GM20431 (cell line): ENCODE results near the gene ALG9.

Source experiments
- in situ Hi-C: fragments of 300-500 bp; cut with MseI, MboI; formaldehyde crosslinking; loops from one replicate; pipeline ENCODE4 v1.15.0; 2020; ENCODE audit warnings: low sequenced_read_pairs; ENCODE audit not compliant: unreplicated experiment

Gene ALG9

DNA sequence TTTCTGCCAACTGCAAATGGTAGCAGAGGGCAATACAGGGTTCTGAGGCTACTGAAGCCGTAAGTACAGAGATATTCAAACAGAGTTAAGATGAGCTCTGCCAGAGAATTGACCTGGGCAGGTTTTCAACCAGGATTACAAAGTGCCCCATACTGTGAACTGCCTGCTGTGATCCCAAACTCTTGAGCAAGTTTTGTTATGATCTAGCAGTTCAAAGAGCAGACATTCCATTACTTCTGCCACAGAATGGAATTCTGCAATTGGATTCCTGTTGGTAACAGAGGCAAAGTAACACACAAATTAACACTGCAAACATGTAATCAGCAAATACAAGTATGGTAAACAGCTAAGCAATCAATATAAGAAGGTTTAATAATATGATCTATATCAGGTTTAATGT, 31.2 kb downstream of the ALG9 start:
- in situ Hi-C loops, result loop anchor here (10.0 kb wide), 1 partner anchor 255 kb away; no protein-coding TSS in a partner anchor

DNA sequence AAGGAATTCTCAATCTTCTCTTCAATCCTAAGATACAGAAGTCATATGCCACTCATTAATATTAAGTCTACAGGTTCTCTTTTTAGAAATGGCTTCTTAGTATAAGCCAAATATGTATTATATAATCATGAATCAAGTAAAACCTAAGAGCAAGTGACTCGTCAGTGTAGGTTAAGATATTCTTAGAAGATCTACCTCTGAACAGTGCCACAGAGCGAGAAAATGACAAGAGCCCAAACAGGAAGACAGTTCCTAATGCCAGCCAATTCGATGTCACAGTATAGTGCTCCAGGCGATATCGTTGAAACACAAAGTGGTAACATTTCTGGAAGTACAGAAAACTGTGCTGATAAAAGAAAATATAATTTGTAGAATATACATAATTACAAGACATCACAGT, 33.3 kb downstream of the ALG9 start:
- in situ Hi-C loops, result no loop called here

DNA sequence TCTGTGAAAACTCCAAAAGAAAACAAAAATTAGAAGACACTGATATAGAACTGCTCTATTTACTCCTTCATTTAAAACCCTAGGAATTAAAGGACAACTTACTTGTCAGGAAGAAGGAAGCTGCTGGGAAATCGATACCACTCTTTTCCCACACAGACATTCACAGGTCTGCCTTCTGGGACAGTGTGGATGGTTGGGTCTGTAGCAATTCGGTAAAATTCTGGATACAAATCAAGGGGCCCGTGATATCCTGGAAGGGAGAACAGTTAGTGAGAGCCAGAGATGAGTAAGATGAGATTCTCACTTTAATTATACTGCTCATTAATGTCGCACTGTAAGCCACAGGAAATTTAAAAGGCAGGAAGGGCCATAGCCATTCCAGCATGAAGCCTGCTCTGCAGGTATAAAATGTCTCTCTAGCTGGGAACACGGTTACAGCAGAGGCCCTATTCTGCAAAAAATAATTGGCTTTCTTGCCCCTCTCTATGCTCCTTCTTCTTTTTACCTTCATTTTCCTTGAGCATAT, 34.0 kb downstream of the ALG9 start:
- in situ Hi-C loops, result no loop called here

DNA sequence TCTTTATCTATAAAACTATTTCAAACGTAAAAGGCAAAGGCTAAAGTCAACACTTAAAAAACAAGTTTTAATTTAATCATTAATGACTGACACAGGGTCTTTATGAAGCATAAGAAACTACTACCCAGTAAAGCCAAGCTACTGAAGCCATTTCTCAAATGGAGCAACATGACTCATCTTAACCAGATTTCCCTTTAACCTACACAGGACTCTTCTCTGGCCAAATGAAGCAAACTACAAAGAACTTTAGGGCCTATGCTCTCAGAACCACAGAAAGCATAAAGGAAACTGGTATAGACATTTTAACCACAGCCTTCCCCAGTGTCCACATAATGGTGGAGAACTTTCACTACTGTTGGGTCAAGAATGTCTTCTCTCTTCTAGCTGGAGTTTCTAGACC, 34.7 kb downstream of the ALG9 start:
- in situ Hi-C loops, result no loop called here

DNA sequence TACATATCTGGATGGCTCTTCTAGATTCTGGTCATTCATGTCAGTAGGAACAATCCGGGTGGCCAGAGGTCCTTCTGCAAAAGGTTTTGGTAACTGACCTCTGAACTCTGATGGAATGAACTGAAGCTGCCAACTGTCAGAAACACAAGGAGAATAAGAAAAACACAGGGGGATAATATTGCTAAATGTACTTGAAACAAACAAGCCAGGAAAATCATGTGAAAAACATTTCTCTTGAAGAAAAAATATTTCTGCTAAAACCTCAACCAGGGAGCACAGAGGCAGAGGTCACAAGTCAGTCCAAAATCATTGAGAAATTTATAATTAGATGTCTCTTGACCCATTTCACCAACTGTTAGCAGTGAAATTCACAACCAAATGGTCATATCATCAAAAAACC, 35.2 kb downstream of the ALG9 start:
- in situ Hi-C loops, result no loop called here

DNA sequence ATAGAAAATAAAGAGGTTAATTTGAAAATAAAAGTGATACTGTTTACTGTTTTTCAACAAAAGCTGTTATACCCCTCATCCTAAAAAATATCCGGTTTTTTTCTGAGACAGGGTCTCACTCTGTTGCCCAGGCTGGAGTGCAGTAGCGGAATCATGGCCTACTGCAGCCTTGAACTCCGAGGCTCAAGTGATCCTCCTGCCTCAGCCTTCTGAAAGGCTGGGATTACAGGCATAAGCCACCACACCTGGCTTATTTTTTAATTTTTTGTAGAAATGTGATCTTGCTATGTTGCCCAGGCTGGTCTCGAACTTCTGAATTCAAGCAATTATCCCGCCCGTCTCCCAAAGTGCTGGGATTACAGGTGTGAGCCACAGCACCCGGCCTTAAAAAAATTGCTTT, 35.7 kb downstream of the ALG9 start:
- in situ Hi-C loops, result no loop called here

DNA sequence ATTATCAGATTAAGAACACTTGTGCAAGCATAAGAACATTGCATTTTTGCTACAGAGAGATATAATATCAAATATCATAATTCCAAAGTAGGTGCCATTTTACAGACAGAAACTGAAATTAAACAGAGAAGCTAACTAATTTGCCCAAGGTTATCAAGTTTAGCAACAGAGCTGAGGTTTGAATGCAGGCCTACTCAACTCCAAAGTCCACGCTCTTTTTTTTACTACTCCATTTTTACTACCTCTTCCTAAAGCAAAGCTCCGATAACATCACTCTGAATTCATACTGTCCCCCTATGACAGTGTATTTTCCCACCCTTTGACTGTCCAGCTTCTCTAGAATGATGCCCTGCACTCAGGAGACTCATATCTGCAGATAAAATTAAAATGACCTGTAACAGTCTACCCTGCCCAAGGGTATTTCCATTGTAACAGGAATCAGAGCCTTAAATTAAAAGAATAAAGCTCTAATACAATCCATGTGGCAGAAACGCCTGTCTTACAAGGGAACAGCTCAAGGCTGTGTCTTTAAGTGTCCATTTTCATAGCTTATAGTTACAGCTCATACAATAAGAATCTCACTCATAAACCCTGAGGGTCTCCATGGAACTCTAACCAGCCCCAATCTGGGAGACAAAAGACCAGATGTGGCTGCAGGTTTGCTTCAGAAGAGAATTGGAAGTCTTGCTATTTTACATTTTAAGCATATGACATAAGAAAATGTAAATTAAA, 36.8 kb downstream of the ALG9 start:
- in situ Hi-C loops, result no loop called here

DNA sequence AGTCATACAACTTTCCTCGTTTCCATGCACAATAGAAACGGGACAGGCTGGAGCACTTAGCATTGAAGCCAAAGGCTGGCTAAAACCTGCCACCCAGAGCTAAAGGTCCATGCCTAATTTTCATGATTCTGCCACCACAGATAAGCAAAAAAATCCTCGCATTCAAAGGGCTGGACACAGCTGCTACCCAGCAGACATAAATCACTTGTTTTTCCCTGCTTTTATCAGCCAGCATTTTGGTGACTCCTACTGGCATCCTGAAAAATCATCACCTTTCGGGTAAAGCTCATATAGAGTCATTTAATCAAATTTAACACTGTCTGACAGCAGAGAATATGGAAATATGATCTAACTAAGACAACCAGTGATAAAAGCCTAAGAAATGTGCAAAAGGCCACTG, 37.9 kb downstream of the ALG9 start:
- in situ Hi-C loops, result no loop called here

DNA sequence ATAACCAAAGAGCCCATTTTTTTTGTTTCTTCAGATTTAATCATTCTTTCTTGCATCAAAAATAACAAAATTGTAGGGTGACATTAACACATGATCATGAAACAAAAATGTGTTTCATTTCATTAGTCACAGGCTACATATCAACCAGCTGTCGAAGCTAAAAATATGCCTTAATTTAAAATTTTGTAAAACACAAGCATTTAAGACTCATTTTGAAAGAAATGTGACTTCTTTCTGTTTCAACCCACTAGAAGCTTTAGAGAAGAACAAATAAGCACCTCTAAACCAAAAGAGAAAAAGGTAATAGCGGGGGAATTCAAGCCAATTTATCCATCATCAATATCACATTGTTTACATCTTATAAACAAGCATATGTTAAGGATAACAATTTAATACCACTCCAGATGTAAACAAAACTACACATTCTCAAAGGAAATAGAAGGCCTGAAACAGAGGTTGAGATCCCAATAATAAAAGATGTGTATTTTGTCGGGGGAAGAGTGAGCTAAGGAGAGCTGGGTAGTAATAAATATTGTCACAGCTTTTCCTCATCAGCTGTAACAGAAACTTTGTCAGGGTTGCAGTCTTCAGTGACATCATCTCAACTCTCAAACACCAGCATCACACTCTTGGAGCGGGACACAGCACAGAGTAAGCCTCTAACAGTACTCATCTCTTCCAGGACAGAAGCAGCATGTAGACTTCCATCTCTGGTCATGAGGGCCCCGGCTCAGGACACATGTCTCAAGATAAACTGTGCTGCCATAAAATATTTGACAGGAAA, 42.0 kb downstream of the ALG9 start:
- in situ Hi-C loops, result no loop called here

DNA sequence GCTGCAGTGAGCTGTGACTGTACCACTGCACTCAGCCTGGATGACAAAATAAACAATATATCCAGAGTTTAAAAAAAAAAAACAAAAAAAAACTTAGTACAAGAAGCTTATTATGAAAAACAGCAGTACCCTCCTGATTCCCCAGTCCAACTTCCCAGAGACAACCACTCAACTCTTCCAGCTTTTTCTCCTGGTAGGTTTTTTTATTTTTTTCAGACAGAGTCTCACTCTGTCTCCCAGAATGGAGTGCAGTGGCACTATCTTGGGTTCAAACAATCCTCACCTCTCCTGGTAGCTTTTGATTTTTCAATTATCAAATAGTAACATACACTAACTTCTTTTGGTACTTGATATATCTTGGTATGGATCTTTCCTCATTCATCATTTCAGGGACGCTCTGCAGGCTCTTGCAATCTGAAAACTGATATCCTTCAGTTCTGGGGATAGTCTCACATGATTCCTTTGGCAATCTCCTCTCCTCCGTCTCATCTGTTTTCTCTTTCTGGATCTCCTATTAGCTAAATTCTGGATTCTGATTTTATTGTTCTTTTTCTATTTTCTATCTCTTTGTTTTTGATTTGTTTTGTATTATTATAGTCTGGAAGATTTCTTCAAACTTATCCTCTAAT, 44.9 kb downstream of the ALG9 start:
- in situ Hi-C loops, result no loop called here

DNA sequence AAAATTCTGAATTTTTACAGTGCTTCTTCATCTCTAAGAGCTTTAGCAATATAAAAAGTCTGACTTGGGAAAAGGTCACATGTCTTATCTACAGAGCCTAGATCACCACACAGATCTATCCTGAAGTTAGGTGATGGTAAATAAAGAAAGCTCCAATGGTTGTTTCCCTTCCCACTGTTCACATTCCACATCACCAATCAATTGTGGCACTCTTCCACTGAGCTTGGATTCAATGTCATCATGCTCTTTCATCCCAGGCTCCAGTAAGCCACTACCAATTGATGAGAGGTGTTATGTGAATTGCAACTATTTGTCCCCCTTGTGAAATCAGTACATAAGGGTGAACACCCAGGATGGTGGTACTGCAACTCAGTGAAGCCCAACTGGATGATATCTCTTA, 47.8 kb downstream of the ALG9 start:
- in situ Hi-C loops, result no loop called here

DNA sequence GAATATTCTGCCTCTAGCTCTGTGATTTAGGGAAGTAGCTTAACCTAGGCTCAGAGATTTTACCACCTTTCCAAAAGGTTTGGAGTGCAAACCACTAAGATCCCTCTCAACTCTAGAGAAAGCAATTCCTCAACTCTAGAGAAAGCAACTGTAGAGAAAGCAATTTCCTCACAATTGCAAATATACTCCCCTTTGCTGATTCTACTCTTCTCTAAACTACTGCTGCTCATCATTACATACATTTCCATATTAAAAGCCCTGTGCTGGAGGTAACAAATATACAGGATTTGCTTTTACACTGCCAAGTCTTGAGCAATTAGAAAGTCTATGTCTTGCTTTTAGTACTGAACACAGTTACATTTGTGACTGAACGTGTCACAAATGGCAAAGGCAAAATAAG, 48.2 kb downstream of the ALG9 start:
- in situ Hi-C loops, result no loop called here

DNA sequence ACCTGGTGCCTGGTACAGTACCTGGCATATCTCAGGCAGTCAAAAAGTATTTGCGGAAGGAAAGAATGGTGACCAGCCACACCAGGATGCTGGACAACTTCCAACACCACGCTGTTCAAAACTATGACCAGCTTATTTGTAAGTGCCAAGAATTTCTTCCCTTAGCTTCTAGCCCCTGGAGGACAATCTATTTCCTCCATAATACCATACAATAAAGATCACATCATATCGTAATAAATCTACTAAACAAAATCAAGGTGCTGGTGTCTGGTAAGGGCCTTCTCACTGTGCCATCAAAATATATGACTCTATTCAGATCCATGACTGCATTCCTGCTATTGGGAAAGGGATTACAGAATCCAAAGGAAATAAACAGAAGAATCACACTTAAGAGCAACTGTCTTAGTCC, 51.5 kb downstream of the ALG9 start:
- in situ Hi-C loops, result no loop called here

DNA sequence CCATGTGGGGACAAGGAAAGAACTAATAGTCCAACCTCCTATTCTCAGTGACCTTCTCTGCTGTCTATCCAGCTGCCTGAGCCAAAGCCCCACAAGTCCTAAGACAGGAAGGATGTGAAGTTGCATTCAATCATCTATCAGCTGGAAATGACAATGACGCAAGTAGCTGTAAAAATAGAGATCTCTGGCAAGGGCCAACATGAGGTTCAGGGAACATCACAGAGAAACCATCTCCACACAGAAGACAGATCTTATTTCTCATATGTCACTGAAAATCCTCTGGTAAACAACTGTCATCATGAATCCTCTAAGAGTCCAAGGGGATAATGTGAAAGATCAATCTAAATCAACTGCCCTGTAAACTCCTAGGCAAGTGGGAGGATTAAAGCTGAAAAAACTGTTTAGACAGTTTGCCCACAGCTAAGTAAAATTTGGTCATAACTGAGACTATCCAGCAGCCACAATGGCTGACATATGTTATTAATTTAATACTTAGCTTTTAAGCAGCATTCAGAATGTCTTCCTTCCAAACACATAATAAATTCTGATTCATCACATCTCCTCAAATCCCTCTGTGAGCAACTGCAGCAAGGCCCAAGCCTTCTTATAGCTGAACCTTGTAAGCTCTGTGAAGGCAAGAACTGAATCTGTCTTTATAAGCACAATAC, 52.1 kb downstream of the ALG9 start:
- in situ Hi-C loops, result no loop called here

DNA sequence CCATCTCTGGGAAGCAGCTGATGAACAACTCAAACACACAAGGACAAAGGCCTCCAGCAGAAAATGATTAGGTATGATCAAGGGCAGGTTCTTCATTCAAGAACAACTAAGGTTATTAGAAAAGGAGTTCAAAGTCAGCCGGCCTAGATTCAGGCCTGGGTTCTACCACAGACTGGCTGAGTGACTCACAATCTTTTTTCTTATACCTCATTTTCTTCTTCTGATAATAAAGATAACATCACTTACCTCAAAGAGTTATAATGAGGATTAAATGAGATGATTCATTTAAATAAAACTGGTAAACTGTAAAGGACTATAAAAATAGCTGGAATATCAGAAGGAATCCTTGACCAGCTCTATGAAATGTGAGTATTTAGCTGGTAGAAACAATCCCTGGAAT, 55.9 kb downstream of the ALG9 start:
- in situ Hi-C loops, result no loop called here

DNA sequence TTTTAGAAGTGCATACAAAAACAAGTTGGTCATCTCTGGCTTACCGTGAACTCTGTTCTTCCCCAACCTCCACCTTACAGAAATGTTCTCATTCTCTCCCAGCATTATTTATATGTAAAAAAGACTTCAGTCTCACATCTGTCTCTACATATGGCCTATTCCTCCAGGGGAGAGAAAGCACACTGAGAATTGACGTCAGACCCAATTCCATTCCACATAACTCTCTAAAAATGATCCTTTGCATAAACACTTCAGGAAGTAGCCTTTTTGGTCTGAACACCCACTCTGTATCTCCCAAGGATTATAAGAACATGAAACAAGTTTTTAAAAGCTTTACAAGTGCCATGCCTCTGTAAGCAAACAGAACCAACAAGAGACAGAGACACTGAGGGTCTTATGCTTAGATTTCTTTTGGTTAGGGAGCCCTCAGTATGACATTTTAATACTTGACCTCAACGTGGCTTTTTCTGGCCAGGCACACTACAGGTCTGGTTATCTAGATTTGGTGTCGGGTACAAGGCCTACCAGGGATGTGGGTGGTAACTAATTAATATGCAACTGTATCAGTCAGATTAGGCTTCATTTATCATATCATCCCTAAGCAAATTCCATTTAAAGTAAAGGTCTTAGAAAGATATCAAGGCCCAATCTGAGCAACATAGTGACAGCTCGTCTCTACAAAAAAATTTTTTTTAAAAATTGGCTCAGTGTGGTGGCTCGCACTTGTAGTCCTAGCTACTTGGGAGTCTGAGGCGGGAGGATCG, 56.6 kb downstream of the ALG9 start:
- in situ Hi-C loops, result no loop called here

DNA sequence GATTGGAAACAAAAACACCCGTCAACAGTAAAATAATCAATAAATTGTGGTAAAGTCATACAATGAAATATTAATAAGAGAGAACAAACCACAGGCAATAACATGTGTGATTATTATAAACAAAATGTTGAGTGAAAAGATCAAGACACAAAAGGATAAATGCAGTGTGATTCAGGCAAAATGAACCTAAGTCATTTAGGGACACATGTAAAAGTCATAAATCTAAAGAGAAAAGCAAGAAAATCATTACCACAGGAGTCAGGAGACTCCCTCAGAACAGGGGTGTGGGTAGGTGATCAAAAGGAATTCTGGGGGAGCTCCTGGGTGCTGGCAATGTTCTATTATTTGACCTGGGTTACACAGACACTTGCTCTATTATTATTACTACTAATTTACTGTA, 57.3 kb downstream of the ALG9 start:
- in situ Hi-C loops, result no loop called here

DNA sequence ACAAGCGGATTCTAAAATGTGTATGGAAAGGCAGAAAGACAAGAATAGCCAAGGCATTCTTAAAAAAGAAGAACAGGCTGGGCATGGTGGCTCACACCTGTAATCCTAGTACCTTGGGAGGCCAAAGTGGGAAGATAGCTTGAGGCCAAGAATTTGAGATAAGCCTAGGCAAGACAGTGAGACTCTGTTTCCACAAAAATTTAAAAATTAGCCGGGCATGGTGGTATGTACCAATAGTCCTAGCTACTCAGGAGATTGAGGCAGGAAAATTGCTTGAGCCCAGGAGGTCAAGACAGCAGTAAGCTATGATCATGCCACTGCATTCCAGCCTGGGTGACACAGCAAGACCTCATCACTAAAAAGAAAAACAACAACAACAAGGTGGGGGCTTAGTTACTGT, 59.2 kb downstream of the ALG9 start:
- in situ Hi-C loops, result no loop called here

DNA sequence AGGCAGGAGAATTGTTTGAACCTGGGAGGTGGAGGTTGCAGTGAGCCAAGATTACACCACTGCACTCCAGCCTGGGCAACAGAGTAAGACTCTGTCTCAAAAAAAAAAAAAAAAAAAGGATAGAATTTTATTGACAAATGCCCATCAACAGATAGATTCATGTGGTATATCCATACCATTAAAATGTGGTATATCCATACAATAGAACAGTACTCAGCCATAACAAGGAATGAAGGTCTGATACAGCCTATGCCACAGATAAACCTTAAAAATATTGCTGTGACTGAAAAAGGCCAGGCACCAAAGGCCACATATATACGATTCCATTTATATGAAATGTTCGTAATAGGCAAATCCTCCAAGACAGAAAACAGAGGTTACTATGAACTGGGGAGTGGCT, 59.9 kb downstream of the ALG9 start:
- in situ Hi-C loops, result no loop called here

DNA sequence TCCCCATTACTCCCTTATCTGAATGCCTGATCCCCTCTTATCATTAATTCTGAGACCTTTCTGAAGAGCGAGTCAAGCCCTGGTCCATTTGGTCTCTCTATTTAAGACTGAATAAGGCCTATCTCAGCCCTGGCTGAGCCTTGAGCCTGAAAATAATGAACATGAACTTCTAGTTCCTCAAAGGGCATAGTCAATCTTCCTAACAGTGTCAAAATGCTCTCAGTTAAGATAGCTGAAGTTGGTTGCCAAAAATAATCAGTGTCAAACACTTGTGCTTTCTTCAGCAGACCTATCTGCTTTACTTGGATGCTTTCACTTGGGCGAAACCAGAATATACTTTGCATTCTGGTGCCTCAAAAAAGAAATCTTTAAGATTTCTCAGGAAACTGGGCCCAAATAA, 62.5 kb downstream of the ALG9 start:
- in situ Hi-C loops, result no loop called here
